ENCODE measurements around the gene DNER. TPM values are rescaled to one million over a fixed set of nuclear protein-coding genes. Genes with fewer than 3 reads are reported as not detected.

DNER gene
- polyA plus RNA-seq, 1 donor from 2014 or later = not detected

DNA sequence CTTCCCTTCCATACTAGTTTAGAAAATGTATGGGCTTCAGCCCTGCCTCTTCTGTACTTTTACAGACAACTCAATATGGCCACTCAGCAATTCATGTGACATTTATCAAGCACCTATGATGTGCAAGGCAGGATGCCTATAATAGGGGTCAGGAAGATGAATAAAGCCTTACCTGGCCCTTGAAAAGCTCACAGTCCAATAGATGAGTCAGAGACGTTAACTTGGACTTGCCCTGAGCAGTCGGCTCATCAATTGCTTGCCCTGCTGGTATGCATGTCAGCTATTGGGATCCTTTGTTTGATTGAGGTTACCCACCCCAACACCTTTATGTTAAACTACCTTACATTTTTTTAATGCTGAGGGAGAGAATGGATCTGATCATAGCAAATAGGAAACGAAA is 116.1 kb downstream of the DNER start:
- Mint-ChIP-seq H3K4me3 (no peak overlapping the region), H3K36me3 (no peaks in the 10 kb centered on the region), H3K9me3 (peaks cover 0 to 4% (median 0%) of the 10 kb centered on the region in 3 donors), H3K27ac (no peak overlapping the region), H3K27me3 (peaks cover 10% of the 10 kb centered on the region), H3K4me1 (no peaks in the 10 kb centered on the region)

DNA sequence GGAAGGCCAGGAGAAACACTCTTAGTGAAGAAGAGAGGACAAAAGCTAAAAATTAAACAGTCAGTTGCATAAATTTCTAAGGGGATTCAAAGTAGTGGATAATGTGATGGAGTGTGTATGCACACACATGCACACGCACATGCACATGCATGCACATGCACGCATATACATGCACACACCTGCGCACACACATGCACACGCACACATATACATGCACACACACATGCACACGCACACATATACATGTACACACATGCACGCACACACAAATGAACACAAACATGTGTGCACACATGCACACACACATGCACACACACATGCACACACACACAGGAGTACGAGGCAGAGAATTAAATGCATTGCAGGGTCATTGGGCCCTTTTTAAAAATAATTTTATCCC is 117.6 kb downstream of the DNER start:
- Mint-ChIP-seq H3K27ac (no peak overlapping the region), H3K36me3 (no peaks in the 10 kb centered on the region), H3K4me3 (no peak overlapping the region), H3K4me1 (no peaks in the 10 kb centered on the region), H3K27me3 (peaks cover 5% of the 10 kb centered on the region), H3K9me3 (peaks cover 0 to 4% (median 0%) of the 10 kb centered on the region in 3 donors)

DNA sequence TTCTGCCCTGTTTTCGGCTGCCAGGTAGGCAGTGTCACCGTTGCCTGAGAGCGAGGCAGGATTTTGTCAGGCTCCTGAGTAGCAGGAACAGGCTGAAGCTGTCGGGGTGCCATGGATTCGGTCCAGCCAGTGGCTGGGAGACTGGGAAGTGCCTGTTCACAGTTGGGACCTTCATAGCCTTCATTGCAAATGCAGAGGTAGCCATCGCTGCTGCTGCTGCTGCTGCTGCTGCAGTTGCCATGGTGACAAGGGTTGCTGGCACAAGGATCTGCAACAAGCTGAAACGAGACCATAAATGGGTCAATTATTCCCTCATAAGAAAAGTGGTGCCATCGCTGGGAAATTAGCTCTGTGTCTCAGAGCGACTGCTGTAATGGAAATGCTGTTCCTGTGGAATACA is 122.7 kb downstream of the DNER start:
- H3K27ac Mint-ChIP-seq = no peak overlapping the region
- H3K4me3 Mint-ChIP-seq = no peak overlapping the region
- H3K36me3 Mint-ChIP-seq = no peaks in the 10 kb centered on the region
- H3K27me3 Mint-ChIP-seq = peaks cover 1% of the 10 kb centered on the region
- H3K4me1 Mint-ChIP-seq = peaks cover 0 to 1% (median 0%) of the 10 kb centered on the region in 3 donors
- peaks cover 0 to 5% (median 0%) of the 10 kb centered on the region in 3 donors for H3K9me3 Mint-ChIP-seq

DNA sequence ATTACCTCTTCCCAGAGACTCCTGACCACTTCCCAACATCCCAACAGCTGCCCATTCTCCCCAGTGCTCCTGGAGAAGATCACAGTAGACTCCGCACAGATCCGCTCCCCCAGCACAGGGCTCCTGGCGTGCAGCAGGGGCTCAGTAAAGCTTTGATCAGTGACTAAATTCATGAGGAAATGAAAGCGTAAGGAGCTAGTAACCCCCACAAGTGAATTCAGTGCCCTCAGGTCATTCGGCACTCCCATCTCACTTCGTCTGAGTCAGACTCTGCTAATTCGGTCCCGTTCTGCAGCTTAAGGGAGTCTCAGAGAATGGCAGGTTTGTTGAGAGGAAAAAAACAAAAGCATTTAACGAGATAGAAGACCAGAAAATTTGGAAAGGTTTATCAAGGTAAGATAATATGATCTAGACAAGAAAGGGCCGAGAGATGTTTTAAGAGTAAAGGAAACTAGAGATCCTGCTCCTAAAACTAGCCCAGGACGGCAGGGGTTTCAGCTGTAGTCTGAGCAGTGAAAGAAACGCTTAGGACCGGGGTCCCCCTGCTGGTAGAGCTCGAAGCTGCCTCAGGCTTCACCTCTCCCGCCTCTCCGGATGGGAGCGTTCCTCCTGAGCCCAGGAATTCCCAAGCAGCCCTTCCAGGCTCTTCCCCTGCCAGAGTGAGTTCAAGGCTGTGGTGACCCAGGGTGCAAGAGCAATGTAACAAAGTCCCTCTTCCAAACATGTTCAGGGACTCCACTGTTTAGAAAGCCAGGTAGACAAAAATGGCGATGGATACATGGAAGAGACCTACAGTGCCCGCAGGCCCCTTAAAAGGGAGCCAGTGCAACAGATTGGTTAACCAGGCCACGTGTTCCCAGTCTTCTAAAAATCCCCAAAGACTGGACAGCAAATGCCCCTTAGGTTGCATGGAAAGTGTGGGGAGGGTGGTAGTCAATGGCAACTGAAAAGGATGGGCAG is 127.3 kb downstream of the DNER start:
- peaks cover 0 to 3% (median 0%) of the 10 kb centered on the region in 3 donors for H3K9me3 Mint-ChIP-seq
- H3K27ac Mint-ChIP-seq = no peak overlapping the region
- H3K36me3 Mint-ChIP-seq = no peaks in the 10 kb centered on the region
- H3K4me1 Mint-ChIP-seq = peaks cover 0 to 2% (median 0%) of the 10 kb centered on the region in 3 donors
- peak overlapping the region in 2 of 4 donors; percentile 6 to 63 for H3K4me3 Mint-ChIP-seq
- peaks cover 9% of the 10 kb centered on the region for H3K27me3 Mint-ChIP-seq

DNA sequence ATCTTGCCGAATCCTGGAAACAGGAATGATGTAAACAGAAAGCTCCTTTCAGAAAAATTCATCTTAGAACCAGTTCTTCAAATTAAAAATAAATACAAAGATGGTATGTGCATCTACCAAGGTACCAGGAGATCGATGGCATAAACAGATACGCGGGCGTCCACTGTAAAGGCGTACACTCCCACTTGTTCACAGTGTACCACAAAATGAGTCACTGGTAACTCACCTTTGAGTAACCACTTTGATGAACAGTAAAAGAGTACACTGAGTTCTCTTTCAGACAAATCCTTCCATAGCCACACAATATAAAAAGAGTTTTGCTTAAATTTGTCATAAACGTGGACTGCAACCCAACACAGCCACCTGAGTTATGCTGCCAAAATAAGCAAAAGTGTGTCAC is 128.3 kb downstream of the DNER start:
- Mint-ChIP-seq H3K27me3 (peaks cover 9% of the 10 kb centered on the region), H3K36me3 (no peaks in the 10 kb centered on the region), H3K9me3 (peaks cover 0 to 5% (median 0%) of the 10 kb centered on the region in 3 donors), H3K4me1 (peaks cover 0 to 2% (median 0%) of the 10 kb centered on the region in 3 donors), H3K4me3 (no peak overlapping the region), H3K27ac (no peak overlapping the region)

DNA sequence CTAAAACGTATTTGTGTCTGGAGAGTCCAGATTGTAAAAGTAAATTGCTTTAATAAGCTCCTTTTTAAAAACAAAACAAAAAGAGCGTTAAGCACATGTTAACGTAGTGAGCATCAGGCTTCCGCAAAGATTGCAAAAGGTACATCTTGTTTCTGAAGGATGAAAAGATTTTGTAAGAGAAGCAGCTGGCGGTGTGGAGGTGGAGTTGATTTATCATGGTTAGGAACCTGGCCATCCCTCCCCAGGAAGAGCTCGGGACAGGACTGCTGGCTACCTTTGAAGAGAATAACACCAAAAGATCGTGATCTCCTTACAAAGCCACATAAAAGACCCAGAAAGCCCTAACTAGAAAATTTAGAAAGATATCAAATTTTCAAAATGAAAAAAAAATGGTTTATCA is 132.2 kb downstream of the DNER start:
- peaks cover under 1% of the 10 kb centered on the region for H3K36me3 Mint-ChIP-seq
- no peak overlapping the region for H3K4me3 Mint-ChIP-seq
- no peak overlapping the region for H3K27ac Mint-ChIP-seq
- H3K27me3 Mint-ChIP-seq = peaks cover 14% of the 10 kb centered on the region
- peaks cover 0 to 2% (median 0%) of the 10 kb centered on the region in 3 donors for H3K9me3 Mint-ChIP-seq
- peaks cover 0 to 2% (median 0%) of the 10 kb centered on the region in 3 donors for H3K4me1 Mint-ChIP-seq

DNA sequence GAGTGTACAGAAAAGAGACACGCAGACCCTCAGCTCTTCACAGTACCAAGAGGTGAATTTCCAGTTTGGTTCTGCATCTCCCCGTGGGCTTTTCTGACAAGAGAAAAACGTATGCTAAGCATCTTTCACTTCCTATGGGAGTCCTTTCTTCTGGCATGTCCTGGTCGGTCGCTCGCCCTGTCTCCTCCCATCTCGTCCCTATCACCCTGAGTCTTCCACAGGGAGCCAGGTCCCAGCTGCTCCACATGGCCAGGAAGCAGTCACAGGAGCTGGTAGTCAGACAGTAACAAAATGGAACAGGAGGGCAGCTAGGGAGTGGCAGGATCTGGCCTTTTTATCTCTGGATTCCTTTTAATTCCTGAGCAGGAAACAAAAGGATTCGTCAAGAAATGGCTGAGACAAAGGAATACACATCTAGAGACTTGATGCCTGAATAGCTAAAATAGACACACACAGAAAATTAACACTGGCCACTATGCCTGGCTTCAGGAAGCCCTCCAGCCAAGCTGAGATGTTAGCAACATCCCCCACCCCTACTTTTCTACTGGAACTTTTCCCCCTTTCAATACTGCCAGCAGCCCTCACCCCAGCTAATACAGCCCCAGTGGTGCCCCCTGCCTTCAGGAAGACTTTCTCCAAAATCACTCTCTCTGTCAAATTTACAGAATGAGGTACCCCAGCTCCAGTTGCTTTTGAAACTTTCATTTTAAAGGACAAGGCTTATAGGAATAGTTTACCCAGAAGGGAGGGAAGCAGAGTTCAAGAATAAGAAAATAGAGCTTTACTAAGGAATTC is 136.1 kb downstream of the DNER start:
- Mint-ChIP-seq H3K4me1 (no peaks in the 10 kb centered on the region), H3K27ac (no peak overlapping the region), H3K4me3 (no peak overlapping the region), H3K27me3 (peaks cover 9% of the 10 kb centered on the region), H3K9me3 (peaks cover 0 to 2% (median 0%) of the 10 kb centered on the region in 3 donors), H3K36me3 (peaks cover 1% of the 10 kb centered on the region)

DNA sequence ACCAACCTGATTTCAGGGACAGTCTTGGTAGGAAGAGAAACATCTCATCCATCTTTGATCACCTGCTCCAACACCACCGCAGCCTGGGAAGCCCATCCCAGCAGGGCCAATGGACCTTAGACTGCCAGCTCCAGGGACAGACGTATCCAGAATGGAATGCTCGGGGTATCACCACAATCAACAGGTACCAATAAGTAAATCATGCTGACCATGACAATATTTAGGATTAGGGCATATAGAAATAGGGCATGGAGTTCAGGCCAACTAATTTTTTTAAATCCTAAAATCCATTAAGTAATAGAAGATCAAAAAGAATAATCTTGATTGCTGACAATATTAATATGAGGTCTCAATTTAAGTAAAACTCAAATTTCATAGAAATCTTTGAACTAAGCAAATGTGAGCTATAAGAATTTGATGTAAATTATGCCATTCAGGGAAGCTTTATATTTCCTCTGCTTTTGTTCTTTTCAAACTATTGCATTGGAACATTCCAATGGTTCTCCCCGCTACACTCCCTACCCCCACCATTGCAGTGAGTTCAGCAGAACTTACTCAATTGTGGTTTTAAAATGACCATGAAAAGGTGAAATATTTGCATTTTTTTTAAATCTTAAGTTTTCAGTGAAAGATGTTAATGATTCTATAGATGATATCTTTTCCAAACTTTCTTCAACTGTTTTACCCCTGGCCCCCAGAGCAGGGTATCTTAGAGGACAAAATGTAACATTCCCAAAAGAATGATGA is 138.6 kb downstream of the DNER start:
- Mint-ChIP-seq H3K9me3 (no peaks in the 10 kb centered on the region), H3K4me3 (no peak overlapping the region), H3K27me3 (peaks cover 6% of the 10 kb centered on the region), H3K4me1 (no peaks in the 10 kb centered on the region), H3K36me3 (peaks cover 1% of the 10 kb centered on the region), H3K27ac (no peak overlapping the region)

DNA sequence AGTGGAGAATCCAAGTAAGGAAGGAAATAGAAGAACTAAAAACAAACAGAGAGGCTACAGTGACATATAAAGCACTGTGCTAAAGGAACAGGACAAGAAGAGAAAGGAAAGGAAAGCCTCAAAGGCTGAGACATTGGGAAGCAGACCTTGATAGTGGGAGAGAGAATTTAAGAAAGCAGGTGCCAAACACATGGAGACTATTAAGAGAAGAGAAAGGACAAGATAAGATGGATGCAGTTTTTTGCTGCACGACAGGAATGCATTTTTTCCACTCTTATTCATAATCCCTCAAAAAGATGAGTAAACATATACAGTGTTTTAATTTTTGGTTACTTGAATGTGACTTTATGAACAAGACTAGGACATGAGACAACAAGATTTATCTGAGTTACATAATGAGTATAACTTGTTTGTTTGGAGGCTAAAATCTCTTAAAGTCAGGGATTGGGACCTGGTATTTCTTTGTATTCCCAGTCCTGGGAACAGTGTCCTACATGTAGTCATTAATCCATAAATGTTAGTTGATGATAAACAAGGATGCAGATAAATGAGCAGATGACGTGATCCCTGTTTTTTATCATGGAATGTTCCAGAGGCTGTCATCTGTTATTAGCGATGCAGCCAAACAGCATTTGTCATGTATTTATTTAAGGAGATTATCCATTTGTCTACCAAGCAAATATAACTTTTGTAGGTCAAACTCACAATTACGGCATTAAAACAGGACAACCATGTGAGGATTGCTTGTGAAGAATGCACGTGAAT is 141.7 kb downstream of the DNER start:
- no peak overlapping the region for H3K4me3 Mint-ChIP-seq
- H3K27ac Mint-ChIP-seq = no peak overlapping the region
- H3K9me3 Mint-ChIP-seq = peaks cover 0 to 2% (median 0%) of the 10 kb centered on the region in 3 donors
- no peaks in the 10 kb centered on the region for H3K4me1 Mint-ChIP-seq
- H3K27me3 Mint-ChIP-seq = peaks cover 4% of the 10 kb centered on the region
- peaks cover 1% of the 10 kb centered on the region for H3K36me3 Mint-ChIP-seq

DNA sequence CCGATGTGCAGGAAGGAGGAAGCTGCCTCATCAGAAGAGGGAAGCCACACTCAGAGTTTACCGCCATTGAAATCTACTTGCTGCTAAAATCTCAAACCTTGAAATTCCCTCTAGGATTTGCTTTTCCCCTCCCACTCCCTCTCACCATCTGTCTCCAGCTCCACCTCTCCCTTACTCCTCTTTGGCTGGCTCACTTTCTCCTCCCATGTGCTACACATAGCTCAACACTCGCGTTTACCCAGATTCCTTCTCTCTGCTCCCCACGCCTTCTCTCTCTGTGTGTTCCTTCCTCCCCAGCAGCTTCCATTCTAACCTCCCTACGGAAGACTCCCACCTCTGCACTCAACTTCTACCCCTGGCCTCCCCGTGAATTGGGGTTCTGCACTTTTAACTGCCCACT is 143.1 kb downstream of the DNER start:
- H3K36me3 Mint-ChIP-seq = no peaks in the 10 kb centered on the region
- peaks cover 1% of the 10 kb centered on the region for H3K27me3 Mint-ChIP-seq
- H3K27ac Mint-ChIP-seq = no peak overlapping the region
- H3K4me1 Mint-ChIP-seq = no peaks in the 10 kb centered on the region
- peaks cover 0 to 2% (median 0%) of the 10 kb centered on the region in 3 donors for H3K9me3 Mint-ChIP-seq
- H3K4me3 Mint-ChIP-seq = no peak overlapping the region

DNA sequence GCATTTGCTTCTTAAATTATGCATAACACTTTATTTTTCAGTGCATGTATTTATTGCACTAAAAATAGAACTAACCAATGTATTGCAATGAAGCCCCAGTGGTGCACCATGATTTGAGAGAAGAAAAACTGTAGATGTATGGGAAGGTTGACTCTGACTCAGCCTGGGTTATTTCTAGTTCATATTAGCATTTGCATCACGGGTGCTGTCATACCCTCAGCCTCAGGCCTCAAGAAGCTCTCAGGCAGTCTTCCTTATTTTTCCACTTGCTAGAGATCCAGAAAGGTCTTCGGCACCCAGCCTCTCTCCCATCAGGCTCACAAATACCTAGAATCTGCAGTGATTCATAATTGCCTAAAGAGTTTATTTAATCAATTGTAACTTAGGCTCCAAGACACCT is 148.0 kb downstream of the DNER start:
- H3K27me3 Mint-ChIP-seq = no peaks in the 10 kb centered on the region
- H3K4me1 Mint-ChIP-seq = no peaks in the 10 kb centered on the region
- peaks cover 3% of the 10 kb centered on the region for H3K36me3 Mint-ChIP-seq
- H3K27ac Mint-ChIP-seq = no peak overlapping the region
- no peak overlapping the region for H3K4me3 Mint-ChIP-seq
- H3K9me3 Mint-ChIP-seq = peaks cover 0 to 4% (median 0%) of the 10 kb centered on the region in 3 donors

DNA sequence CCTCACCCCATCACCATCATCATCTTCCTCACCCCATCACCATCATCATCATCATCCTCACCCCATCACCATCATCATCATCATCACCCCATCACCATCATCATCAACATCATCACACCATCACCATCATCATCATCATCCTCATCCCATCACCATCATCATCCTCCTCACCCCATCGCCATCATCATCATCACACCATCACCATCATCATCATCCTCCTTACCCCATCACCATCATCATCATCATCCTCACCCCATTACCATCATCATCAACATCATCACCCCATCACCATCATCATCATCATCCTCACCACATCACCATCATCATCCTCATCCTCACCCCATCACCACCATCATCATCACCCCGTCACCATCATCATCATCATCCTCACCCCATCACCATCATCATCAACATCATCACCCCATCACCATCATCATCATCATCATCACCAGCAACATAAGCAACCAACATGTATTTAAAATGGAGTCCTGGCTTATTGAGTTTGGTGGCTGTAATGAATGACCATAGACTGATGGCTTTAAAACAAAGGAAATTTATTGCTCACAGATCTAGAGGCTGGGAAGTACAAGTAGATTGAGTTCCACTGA is 150.0 kb downstream of the DNER start:
- H3K4me1 Mint-ChIP-seq = no peaks in the 10 kb centered on the region
- H3K27me3 Mint-ChIP-seq = peaks cover 1% of the 10 kb centered on the region
- no peak overlapping the region for H3K27ac Mint-ChIP-seq
- H3K4me3 Mint-ChIP-seq = no peak overlapping the region
- peaks cover 3% of the 10 kb centered on the region for H3K36me3 Mint-ChIP-seq
- H3K9me3 Mint-ChIP-seq = peaks cover 0 to 4% (median 0%) of the 10 kb centered on the region in 3 donors

DNA sequence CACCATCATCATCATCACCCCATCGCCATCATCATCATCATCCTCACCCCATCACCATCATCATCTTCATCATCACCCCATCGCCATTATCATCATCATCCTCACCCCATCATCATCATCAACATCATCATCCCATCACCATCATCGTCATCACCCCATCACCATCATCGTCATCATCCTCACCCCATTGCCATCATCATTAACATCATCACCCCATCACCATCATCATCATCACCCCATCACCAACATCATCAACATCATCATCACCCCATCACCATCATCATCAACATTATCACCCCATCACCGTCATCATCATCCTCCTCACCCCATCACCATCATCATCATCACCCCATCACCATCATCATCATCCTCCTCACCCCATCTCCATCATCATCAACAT is 151.0 kb downstream of the DNER start:
- H3K27me3 Mint-ChIP-seq = peaks cover 1% of the 10 kb centered on the region

More for the DNA sequence above, 151.0 kb downstream of the DNER start:
- Mint-ChIP-seq H3K27ac (no peak overlapping the region), H3K4me3 (no peak overlapping the region), H3K9me3 (peaks cover 0 to 5% (median 0%) of the 10 kb centered on the region in 3 donors), H3K36me3 (peaks cover 3% of the 10 kb centered on the region), H3K4me1 (no peaks in the 10 kb centered on the region)
